A673 (cell line): ENCODE results near the gene DNAI2.

ENCODE experiments used
- EZH2 ChIP-seq: fragments of 200-600 bp; sonication (generic); IDR thresholded peaks from 2 replicates; pipeline ENCODE4 v1.6.1; 2017; ENCODE audit warnings: borderline replicate concordance, low read depth, mild to moderate bottlenecking, mixed read lengths, antibody characterized with exemption, low read length; ENCODE audit not compliant: poor library complexity, severe bottlenecking
- TF ChIP-seq, protein P1 (sequence below): fragments of 300-800, 200-600 bp; sonication (generic); conservative IDR thresholded peaks from 2 replicates; pipeline ENCODE4 v1.5.1; 2017; ENCODE audit warnings: low read depth, mild to moderate bottlenecking, antibody characterized with exemption, low read length, moderate library complexity, mixed read lengths

DNA sequence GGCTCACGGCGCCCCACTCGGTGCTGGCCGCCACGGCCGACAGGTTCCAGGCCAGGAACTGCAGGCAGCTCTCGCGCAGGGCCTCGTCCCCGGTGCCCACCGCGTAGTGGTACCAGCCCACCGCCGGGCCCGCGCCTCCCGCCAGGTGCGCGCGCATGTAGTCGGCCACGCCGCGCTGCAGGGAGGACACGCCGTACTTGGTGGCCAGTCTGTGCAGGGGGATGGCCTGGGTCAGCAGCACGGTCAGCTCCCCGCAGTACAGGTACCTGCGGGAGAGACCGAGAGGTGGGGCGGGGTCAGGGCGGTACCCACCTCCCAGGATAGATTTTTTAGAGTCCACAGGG, 83.4 kb downstream of the DNAI2 start:
- TF ChIP-seq, protein P1, sequence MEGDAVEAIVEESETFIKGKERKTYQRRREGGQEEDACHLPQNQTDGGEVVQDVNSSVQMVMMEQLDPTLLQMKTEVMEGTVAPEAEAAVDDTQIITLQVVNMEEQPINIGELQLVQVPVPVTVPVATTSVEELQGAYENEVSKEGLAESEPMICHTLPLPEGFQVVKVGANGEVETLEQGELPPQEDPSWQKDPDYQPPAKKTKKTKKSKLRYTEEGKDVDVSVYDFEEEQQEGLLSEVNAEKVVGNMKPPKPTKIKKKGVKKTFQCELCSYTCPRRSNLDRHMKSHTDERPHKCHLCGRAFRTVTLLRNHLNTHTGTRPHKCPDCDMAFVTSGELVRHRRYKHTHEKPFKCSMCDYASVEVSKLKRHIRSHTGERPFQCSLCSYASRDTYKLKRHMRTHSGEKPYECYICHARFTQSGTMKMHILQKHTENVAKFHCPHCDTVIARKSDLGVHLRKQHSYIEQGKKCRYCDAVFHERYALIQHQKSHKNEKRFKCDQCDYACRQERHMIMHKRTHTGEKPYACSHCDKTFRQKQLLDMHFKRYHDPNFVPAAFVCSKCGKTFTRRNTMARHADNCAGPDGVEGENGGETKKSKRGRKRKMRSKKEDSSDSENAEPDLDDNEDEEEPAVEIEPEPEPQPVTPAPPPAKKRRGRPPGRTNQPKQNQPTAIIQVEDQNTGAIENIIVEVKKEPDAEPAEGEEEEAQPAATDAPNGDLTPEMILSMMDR = no peak
- TF ChIP-seq EZH2 = no peak
